Ascending aorta (tissue), 2 donors: Measurements from ENCODE around the gene IL17B. TPM values are rescaled to one million over a fixed set of nuclear protein-coding genes. Genes with fewer than 3 reads are reported as not detected.

Source experiments
- DNase-seq, 2 donors: peaks; one replicate each; pipeline ENCODE4 v3.0.0-alpha.2; 2019; ENCODE audit warnings: low spot score in 2 of 2
- H3K27ac ChIP-seq, 2 donors: fragments of 200-600 bp; sonication (generic); one replicate each; pipeline ENCODE4 v1.5.1; 2016 to 2017; ENCODE audit warnings: mild to moderate bottlenecking in 1 of 2
- H3K27me3 ChIP-seq: fragments of 200-600 bp; sonication (generic); one replicate; pipeline ENCODE4 v1.5.1; 2017
- H3K36me3 ChIP-seq, 2 donors: fragments of 200-600 bp; sonication (generic); one replicate each; pipeline ENCODE4 v1.5.1; 2016
- H3K4me1 ChIP-seq, 2 donors: fragments of 200-600 bp; sonication (generic); one replicate each; pipeline ENCODE4 v1.5.1; 2016 to 2017; ENCODE audit warnings: mild to moderate bottlenecking in 1 of 2
- H3K4me3 ChIP-seq, 2 donors: fragments of 200-600 bp; sonication (generic); one replicate each; pipeline ENCODE4 v1.5.1; 2016 to 2017; ENCODE audit warnings: mild to moderate bottlenecking in 1 of 2
- H3K9me3 ChIP-seq, 2 donors: fragments of 200-600 bp; sonication (generic); one replicate each; pipeline ENCODE4 v1.5.1; 2016
- CTCF ChIP-seq, 3 experiments: fragments of 200-600 bp in 2 of 3; fragments of 450-650 bp in 1 of 3; sonication (generic) in 2 of 3; IDR thresholded peaks; one replicate each; pipeline ENCODE4 v1.5.1; 2016 to 2019; ENCODE audit warnings: antibody characterized with exemption in 3 of 3, mild to moderate bottlenecking in 1 of 3, moderate library complexity in 1 of 3
- intact Hi-C: fragments of 100-400 bp; cut with DNase I; formaldehyde crosslinking; loops from one replicate; pipeline ENCODE4 v1.15.1; 2023
- total RNA-seq: library from RNA; depleted of rRNA; stranded (reverse); fragments of >200 nt; gene quantifications from one replicate; pipeline ENCODE4 v1.1.0, GENCODE V29; 2016

The IL17B gene
- total RNA-seq, 1 donor from 2014 or later: 46.8 TPM

DNA sequence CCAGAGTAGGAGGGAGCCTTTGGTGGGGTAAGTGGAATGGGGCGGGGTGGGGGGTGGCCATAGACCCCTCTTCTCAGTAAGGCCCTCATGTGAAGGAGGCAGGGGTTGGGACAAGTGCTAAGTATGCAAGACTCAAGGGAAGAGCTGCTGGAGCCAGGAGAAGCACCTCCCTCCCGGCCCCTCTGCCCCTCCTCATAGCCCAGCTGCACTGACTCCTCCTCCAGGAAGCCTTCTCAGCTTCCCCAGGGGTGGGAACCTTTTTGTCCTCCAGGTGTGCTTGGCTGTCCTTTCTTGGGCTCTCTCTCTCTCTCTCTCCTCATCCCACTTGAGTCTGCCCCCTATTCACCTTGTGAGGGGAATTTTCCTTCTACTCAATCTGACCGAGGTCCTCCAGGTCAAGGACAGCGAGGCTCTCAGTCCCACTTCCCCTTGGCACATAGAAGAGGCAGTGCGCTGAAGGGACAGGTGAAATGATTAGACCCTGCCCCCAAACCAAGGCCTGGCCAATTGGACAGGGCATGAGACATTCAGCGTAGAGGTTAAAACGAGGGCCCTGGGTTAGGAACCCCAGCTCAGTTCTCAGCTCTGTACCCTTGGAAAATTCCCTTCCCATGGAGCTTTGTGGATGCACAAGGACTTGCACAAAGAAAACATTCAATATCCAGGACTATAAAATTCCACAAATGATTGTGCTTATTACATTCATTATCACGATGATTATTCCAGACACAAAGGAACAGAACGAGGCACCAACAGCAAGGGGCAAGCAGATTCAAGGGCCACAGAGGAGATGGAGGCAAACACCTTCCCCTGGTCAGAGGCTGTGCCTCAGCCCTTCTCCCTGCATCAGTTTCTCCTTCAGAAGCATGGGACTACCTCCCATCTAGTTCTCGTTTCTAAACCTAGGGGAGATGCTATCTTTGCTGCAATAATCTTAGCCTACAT, 45.6 kb upstream of the IL17B start:
- no peaks in the 10 kb centered on the region for H3K9me3 ChIP-seq
- TF ChIP-seq CTCF (IDR thresholded peaks at IDR 0.05): no peak
- intact Hi-C loops: loop anchor here (10.0 kb wide), 1 partner anchor 950 kb away; no protein-coding TSS in a partner anchor
- DNase-seq: no peak
- H3K27ac ChIP-seq: peak overlapping the region; percentile 88 to 90
- H3K4me1 ChIP-seq: peaks cover 12 to 65% of the 10 kb centered on the region in 2 donors
- no peak overlapping the region for H3K4me3 ChIP-seq
- H3K36me3 ChIP-seq: peaks cover 98 to 100% of the 10 kb centered on the region in 2 donors
- H3K27me3 ChIP-seq: no peaks in the 10 kb centered on the region

- Histone ChIP-seq H3K9me3 (no peaks in the 10 kb centered on the region), H3K4me3 (peak overlapping the region in 1 of 2 donors; percentile 87), H3K36me3 (peaks cover 97 to 100% of the 10 kb centered on the region in 2 donors), H3K27me3 (no peaks in the 10 kb centered on the region), H3K27ac (peak overlapping the region; percentile 88 to 90), H3K4me1 (peaks cover 20 to 66% of the 10 kb centered on the region in 2 donors)
- DNase-seq: no peak
- intact Hi-C loops: loop anchor here (10.0 kb wide), 1 partner anchor 949 kb away; no protein-coding TSS in a partner anchor
- no peak for TF ChIP-seq CTCF (IDR thresholded peaks at IDR 0.05)
Measured at GRCh38 chr5:149423794-149424268, 44.7 kb upstream of the IL17B start.

DNA sequence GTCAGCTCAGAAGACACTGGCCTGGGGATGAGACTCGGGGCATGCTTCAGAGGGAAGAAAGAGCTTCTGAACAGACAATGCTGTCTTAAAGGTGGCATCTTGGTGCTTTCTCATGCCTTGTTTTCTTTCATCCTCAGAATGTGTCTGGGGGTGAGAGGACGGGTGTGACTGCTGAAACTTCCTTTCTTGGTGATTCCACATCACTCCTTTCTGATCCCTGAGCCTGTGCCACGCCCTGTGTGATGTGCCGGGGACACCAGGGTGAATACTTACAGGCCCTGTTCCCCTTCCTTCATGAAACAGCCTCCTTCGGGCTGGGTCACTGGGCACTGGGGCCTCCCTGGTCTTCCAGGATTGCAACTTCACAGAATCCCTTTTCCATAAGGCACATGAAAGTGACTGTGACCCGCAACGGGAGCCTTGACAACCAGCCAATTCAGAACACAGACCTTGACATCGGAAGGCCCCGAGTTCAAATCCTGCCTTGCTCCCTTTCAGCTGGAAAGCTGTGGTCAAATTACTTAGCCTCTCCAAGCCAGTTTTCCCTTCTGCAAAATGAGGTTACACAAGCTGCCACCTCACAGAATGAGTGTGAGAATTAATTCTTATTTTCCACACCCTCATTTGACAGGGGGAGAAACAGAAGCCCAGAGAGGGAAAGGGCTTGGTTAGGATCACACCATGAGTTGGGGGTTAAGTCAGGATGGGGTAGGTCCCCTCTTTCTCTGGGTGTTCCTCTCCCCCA, 44.1 kb upstream of the IL17B start:
- intact Hi-C loops: loop anchor here (10.0 kb wide), 1 partner anchor 948 kb away; no protein-coding TSS in a partner anchor
- peak overlapping the region; percentile 88 to 90 for H3K27ac ChIP-seq
- DNase-seq: no peak

GRCh38 chr5:149422366-149423048, 43.4 kb upstream of the IL17B start:
- peak in 1 of 2 donors; percentile 76 for DNase-seq
- H3K27ac ChIP-seq: peak overlapping the region; percentile 88 to 90
- peak overlapping the region in 1 of 2 donors; percentile 87 for H3K4me3 ChIP-seq

More for the DNA sequence above, 44.1 kb upstream of the IL17B start:
- Histone ChIP-seq H3K4me1 (peaks cover 21 to 66% of the 10 kb centered on the region in 2 donors), H3K27me3 (no peaks in the 10 kb centered on the region), H3K4me3 (peak overlapping the region in 1 of 2 donors; percentile 87), H3K36me3 (peaks cover 96 to 100% of the 10 kb centered on the region in 2 donors), H3K9me3 (no peaks in the 10 kb centered on the region)
- TF ChIP-seq CTCF (IDR thresholded peaks at IDR 0.05): no peak

More at GRCh38 chr5:149422366-149423048, 43.4 kb upstream of the IL17B start:
- intact Hi-C loops: loop anchor here (10.0 kb wide), 1 partner anchor 948 kb away; no protein-coding TSS in a partner anchor
- no peak for TF ChIP-seq CTCF (IDR thresholded peaks at IDR 0.05)
- Histone ChIP-seq H3K27me3 (no peaks in the 10 kb centered on the region), H3K4me1 (peaks cover 25 to 68% of the 10 kb centered on the region in 2 donors), H3K9me3 (no peaks in the 10 kb centered on the region), H3K36me3 (peaks cover 96 to 100% of the 10 kb centered on the region in 2 donors)
